Bone marrow (tissue), 2 donors: ENCODE data around the gene MRPL33.

Experiments used
- DNase-seq, 2 donors: peaks; one replicate each; lab custom pipeline; 2025; lab: John Stamatoyannopoulos, UW

The MRPL33 gene

DNA sequence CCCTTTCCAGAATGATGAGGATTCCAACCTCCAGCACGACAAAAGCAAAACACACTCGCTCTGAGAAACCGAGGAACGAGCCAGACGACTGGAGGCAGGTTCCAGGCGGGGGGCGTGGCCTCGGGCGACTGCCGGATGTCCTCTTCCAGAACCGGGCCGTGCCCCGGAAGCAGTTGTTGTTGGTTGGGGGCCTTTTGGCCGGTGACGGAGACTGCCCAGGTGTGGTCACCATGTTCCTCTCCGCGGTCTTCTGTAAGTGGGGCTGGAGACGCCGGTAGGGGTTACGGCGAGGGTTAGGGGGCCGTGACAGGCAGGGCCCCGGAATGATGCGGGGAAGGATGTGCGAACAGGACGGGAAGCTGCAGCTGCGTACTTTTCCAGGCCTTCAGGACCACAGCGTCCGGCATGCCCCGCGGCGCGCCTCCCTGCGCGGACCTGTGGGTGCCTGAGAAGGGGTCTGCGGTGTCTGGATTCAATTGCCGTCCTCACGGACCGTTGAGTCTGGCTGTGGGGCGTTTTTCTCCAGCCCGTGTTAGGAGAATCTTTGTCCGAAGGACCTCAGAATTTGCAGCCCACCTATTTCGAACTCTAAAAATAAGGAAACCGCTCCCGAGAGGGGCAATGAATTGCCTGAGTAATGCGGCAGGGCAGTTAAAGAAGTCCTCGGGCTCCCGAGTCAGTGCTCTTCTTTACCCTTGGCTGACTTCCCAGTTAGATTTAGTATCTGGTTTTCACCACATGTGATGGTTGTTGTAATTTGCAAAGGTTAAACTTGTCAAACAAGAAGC, at the start of gene MRPL33:
Gene MRPL33 (plus strand): TSS at position 172 of the 788 bp plus-strand sequence. CDS start 59 bp downstream, at position 231.
- peak; percentile 83 to 90 for DNase-seq

DNA sequence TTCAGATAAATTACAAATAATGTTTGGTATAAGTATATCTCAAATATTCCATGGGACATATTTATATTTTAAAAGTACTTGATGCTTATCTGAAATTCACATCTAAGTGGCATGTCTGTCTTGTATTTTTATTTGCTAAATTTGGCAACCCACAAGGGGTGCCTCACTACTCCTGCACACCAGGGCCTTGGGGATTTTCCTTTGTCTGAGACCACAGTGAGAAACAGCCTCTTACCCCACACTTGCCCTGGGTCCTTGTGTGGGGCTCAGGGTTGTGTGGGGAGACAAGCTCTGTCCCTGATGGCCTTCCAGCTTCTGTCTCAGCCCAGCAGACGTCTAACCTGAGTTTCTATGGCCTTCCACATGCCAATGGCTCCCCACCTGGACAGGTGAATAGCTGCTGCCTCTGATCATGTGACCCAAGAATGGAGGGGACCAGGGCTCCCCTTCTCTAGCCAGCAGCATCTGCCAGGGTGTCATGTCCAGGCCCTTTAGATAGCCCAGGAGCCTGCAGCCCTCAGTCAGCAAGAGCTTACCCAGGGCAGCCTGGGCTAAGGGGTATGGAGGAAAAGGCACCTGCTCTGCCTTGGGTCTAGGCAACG, 49.5 kb upstream of the MRPL33 start:
- no peak for DNase-seq

DNA sequence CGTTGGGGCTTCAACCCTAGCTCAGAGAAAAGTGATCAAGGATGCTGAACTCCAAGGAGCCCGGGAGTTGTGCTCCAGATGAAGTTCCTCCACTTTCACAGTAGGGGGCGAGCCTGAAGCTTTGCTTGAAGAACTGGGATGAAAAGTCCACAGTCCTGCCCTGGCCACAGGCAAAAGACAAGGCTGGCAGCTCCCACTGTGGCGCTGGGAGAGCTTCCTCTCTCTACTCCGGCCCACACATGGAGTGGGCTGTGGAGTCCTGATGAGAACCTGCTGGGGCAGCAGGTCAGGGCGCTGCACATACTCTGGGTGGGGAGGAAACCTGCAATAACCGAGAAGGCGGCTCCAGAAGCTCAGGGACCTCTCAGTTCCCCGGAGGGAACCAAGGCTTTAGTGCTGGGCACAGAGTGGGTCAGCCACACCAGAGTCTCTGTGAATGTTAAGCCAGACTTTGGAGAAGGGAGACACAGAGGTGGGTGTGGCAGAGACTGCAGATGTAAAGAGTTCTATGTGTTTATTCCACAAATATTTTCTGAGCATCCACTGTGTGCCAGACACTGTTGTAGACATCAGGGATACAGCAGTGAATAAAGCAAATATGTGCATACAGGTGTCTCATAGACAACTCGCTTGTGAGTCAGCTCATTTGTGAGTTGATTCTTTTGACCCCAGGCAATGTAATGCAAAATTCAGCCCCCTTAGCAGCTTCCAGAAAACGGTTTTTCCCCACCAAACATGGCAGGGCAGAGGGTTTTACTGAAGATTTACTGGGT, 48.0 kb upstream of the MRPL33 start:
- peak in 1 of 2 donors; percentile 35 for DNase-seq

DNA sequence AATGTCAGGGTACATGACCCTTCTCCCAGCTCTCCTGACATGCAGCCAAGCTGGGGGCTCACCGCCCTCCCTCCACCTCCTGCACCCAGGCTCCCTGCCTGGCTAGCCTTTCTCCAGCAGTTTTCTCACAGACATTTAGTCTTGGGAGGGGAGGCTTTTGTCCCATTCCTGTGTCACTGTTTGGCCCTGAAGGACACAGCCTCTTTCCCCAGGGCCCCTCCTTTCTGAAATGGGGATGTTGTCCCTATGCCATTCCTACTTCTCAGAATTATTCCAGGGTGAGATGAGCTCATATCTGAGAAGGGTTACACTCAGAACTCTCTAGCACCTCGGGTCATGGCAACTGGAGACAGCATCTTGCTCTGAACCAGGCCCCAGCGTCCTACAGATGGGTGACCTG, 47.3 kb upstream of the MRPL33 start:
- DNase-seq: no peak

DNA sequence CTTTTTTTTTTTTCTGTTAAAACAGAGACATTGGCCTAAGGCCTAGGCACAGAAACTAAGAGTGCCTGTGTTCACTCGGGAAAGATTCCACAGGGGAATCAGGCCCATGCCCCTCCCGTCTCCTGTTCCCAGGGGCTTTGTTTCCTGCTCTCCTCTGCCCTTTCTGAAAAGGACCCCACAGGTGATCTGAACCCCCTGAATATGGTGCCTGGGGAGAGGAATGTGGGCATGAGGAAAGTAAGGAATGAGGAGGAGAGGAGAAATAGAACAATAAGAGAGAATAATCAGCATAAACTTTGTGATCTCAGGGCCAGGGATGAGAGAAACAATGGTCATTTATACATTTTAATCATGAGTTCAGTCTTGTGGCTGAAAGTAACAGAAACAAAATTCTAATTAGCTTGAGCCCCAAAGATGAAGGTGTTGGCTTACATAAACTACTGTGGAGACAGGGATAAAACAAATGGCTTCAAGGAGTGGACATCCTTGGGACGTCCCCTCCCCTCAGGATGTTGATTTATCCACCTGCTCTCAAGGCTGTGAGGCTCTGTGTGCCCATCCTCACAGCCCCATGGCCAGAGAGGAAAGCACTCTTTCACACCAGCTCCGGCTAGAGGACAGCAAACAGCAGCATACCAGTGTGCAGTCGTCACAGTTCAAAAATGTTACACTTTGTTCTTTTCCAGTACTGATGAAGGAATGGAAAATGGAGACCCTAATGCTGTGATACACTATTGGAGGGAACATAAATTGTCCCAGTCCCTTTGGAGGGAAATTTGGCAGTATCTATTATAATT, 46.4 kb upstream of the MRPL33 start:
- DNase-seq: no peak

DNA sequence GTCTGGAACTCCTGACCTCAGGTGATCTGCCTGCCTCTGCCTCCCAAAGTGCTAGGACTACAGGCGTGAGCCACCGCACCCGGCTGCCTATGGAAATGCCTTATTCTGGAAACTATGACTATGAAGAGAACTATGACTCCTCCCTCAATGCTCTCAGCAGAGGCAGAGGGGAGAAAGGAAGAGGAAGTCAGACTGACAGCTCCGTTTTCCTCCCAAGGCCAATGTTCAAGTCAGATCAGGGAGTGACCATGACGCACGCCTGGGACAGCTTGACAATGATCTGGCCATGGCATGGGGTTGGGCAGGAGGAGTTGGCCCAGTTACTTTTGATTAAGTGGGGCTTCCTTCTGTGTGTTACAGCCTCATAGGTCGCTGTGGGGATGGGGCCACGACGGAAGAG, 44.3 kb upstream of the MRPL33 start:
- DNase-seq: peak in 1 of 2 donors; percentile 28

DNA sequence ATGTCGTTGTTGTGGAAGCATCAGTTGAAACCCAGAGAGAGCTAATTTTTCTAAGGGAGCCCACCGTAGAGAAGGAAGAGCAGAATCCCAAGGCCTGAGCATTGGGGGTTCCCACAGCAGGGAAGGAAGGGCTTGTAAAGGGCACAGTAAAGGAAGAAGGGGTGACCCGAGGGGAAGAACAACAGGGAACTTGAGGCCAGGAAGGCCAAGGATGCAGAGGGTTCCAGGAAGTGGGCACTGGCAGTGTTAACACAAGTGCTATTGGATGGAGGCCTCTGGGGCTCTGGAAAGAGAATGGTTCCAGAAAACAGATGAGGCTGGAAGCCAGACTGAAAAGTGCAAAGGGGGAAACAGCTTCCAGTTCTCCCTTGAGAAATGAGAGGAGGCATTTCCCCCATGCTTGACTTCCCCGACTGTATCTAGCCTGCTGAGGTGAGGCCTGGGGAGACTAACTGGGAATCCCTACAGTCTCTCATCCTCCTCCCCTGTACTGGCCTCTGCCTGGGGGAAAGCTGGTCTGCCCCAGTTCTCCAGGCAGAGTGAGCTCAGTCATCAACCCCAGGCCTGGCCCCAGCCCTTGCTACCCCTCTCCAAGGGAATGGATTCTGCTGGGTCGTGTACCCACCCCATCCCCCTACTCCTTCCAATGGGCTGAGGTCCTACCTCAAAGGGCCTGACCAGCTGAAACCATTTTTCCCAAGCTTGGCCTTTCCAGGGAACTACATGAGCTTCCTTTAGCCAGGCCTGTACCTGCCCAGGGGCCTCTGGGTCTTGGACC, 43.2 kb upstream of the MRPL33 start:
- no peak for DNase-seq

DNA sequence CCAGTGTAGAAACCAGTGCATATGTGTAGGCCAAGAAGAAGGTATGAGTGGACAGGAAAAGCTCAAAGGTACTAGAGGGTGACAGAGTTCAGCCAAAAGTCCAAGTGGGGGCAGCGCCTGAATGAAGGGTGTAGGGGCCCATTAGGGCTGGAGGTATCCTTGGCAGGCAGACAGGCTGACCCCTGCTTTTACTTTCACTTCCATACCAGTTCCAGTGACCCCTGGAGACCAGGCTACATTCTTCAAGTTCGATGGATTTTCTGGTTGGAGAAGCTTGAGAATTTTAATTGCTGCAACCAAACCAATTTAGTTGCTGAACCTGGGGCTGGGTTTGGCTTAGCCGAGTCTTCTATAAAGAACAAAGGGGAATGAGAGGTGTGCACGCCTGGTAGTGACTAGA, 42.3 kb upstream of the MRPL33 start:
- no peak for DNase-seq

DNA sequence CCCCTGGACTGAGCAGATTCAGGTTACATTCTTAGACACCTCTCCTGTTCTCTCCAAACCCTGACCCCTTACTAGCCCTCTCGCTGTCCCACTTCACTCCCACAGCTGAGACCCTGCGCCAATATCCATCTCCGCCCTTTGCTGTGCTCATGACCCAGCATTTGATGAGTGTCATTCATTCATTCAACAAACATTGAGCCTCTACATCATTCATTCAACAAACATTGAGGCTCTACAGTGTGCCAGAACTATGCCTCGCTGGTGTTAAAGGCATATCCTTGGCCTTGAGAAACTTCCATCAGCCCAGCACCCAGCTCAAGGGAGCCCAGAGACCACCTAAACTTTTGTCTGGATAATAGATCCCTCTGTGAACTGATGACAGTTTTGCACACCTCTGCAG, 41.9 kb upstream of the MRPL33 start:
- no peak for DNase-seq

DNA sequence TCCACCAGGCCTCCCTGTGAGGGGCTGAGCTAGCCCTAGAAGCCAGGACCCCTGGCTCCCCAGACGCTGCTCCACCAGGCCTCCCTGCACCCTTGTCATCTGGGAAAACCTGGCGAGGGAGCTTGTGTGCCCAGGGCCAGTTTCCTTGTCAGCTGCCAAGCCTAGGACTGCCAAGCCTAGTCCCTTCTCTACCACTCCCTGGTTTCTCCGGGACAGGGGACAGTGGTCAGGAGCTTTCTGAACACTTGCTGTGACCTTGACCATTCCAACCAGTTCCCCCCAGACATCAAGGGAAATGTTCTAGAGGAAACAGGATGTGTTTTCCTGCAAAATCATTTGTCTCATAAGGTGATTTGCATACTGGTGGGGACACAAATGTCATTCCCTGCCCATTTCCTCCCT, 41.3 kb upstream of the MRPL33 start:
- no peak for DNase-seq

DNA sequence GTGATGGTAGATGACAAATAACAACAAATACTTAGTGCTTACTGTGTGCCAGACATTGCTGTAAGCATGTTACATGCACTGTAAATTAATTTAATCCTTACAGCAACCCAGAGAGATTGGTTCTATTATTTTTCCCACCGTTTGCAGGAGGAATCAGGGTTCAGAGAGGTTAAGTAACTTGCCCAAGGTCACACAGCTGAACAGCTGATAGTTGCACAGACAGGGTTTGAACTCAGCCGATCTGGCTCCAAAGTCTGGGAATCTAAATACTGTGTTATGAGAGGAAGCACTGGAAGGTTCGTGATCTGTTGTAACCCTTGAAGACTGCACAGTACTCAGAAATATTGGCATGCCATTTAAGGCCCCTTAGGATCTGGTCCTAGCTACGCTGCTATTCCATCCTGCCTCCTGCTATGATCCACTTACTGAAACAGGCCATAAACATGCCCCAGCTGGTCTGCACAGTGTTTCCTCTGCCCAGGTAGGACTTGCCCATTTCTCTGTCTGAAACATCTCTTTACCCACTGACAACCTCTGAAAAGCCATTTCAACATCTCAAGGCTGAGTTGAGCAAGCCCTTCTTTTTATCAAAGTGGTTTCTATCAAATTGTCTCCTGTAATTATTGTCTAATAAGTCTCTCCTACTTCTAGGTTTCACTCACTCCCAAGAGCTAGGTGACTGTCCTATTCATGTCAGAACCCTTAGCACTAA, 40.4 kb upstream of the MRPL33 start:
- no peak for DNase-seq

DNA sequence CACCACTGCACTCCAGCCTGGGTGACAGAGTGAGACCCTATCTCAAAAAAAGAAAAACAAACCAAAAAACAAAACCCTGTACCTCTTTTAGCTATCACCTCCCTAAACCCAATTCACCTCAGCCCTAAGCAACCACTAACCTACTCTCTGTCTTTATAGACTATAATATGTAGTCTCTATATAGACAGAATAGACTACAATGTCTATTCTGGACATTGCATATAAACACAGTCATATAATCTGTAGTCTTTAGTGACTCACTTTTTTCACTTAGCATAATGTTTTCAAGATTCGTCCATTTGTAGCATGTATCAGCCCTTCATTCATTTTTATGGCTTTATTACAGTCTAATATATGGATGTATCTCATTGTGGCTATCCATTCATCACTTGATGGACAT, 37.2 kb upstream of the MRPL33 start:
- DNase-seq: no peak

DNA sequence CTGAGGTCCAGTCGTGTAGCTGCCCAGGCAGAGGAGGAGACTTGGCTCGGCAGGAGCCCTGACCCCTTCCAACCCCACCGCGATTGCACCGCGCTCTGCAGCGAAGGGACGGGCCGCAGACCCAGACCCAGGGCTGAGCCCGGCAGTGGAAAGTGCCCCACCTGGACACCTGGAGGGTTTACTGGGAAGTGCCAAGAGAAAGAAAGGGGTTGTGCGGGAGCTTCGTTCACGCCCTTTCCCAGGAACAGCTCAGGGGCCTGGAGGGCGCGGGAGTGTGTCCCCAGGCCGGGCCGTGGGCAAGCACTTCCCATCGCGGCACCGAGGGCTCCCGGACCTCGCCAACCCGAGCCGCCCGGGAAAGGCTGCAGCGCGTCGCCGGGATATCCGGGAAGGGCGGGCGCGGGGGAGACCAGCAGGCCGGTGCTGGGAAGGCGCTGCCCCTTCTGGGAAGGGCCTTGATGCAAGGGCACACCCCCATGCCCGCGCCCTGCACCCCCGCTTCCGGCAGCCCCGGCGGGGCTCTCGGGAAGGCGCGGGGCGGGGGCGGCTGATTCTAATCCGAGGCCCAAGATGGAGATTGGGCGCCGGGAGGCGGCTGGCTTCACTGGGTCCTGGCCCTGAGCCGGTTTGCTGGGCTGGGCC, 36.1 kb upstream of the MRPL33 start:
- DNase-seq: no peak

DNA sequence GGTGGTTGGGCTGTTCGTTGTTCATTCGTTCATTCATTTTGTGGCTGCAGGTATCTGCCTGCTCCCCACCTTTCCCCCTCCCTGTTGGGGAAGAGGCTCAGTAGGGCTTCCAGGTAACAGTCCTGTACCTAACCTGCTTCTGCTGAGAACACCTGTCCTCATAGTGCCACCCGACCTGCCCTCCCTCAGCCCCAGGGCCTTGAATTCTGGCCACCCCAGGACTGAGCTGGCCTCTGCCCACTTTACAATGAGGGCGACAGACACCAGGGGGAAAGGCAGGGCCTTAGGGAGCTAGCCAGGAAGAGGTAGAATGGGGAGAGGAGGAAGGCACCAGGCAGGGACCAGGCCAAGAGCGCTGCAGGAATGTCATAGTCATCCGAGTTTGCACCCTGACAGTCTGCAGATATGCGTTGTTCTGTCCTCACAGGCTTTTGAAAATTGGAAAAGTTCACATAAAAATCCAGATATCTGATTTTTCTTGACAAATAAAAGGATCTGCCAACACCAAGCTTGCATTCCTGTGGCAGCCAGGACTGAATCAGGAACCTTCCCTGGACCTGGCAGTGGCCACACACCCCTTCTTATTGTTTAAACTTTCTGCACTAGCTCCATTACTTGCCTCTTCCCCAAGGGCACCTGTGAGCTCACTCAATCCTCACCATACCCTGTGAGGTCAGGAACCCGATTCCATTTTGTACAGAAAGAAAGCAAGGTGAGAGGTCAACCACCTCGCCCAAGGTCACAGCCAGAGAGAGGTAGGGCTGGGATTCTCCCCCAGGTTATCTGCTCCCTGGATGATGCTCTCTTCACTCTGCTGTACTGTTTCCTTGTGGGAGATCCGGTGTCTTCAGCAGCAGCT, 35.3 kb upstream of the MRPL33 start:
- DNase-seq: no peak

DNA sequence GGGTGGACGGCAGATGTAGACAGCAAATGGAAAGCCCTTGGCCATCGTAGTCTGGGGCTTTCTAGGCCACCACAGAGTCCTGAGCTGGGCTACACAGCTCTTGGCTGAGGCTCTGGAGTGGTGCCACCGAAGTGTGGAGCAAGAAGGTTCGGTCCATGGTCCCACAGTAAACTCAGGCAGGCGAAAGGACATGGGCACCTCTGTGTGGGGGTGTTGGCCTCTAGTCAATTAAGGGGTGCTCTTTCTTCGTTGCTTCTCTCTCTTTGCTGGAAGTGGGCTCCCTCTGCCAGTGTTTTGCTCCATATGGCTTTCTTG, 34.7 kb upstream of the MRPL33 start:
- DNase-seq: no peak

DNA sequence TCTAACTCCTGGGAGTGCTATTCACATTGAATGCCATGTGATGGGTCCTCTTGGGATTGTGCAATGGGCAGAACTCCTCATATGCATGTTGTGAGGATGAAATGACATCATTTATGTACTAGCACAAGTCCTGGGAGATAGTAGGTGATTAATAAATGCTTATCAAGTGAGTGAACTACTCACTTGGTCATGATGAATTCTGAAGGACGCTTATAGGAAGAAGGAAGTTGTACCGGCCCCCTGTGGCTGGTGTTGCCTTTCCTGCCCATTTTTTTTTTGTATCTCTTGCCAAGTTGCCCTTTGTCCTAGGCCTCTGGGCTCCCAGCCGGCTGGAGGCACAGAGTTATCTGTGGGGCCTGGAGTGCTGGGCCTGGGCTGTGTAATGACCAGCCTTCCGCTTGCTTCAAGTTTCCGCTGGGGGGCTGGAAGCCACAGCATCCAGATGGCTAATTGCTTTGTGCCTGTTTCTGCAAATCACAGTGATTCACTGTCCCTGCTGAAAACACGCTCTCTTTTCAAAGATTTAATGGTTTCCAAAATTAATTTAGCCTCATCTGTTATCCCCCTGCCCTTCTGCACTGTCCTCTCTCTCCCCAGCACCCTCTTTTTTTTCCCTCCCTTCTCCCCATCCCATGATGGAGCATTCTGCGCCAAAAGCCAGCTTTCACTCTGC, 33.7 kb upstream of the MRPL33 start:
- no peak for DNase-seq

DNA sequence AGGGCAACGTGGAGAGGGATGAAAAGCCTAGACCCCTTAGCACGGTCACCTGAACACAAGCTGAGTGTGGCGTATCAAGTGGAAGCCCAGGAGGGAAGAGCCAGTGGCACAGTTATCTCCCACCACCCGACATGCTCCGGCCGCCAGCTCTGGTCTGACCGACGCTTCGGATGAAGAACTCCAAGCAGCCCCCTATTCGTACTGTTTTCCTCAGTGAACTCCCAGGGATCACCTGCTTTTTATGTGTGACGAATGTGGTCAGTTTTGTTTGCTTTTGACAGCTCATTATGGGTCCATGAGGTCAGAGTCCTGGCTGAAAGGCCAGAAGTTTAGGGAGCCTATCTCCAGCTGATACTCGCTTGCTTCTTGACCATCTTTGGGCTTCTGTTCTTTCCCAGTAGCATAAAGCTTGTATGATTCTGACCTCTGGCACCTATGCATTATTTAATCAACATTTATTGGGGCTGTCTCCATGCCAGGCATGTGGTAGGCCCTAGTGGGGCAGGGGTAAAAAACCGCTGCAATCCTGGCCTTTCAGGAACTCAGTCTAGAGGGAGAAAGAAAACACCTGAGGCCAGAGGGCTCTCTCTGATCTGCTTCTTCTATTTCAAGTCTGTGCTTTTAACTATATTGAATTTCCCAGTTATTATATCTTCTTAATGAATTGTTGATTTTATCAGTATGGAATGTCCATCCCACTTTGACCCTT, 33.0 kb upstream of the MRPL33 start:
- no peak for DNase-seq

DNA sequence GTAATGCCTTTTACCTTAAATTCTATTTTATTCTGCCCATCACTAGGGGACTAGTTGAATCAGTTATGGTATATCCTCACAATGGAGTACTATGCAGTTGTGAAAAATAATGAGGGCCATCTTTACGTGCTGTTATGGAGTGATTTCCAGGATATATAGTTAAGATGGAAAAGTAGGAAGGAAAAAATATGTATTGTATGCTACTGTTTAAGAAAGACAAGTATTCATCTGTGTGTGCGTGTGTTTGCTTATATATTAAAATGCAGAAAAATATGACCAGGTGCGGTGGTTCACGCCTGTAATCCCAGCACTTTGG, 32.5 kb upstream of the MRPL33 start:
- no peak for DNase-seq
